ENCODE measurements around the gene OR2A5. TPM values are rescaled to one million over a fixed set of nuclear protein-coding genes. Genes with fewer than 3 reads are reported as not detected.
"Not testable (repeated sequence)": the region's sequence is repeated elsewhere in the genome, so short reads cannot be mapped to it uniquely, and the experiment has no call there.

OR2A5 gene
- total RNA-seq (2014; rRNA removed; shearing (Covaris generic)) = not detected in 2 replicates

GRCh38 chr7:144048648-144049047, at the start of gene OR2A5:
Gene OR2A5 (plus strand): TSS chr7:144048948. CDS start chr7:144050402, 1,454 bp downstream.
- DNase-seq (ENCODE audit: low read depth) = no peak

GRCh38 chr7:144000020-144000419, 48.7 kb upstream of the OR2A5 start, which contains the start of gene OR6B1:
Gene OR6B1 (plus strand): TSS chr7:144000320. CDS start chr7:144003997, 3,677 bp downstream.
- no peak for DNase-seq (ENCODE audit: low read depth)

GRCh38 chr7:144001543-144001942, 47.2 kb upstream of the OR2A5 start:
- DNase-seq (ENCODE audit: low read depth) = no peak

GRCh38 chr7:144004703-144005102, 44.0 kb upstream of the OR2A5 start:
- DNase-seq (ENCODE audit: low read depth) = no peak

- DNase-seq (ENCODE audit: low read depth) = no peak
These were observed 42.6 kb upstream of the OR2A5 start for GRCh38 chr7:144006029-144006691.

- DNase-seq (ENCODE audit: low read depth) = no peak
These were observed 42.1 kb upstream of the OR2A5 start for GRCh38 chr7:144006692-144007042.

- no peak for DNase-seq (ENCODE audit: low read depth)
These were observed 39.4 kb upstream of the OR2A5 start for GRCh38 chr7:144009361-144009760.

GRCh38 chr7:144010061-144010460, 38.7 kb upstream of the OR2A5 start:
- not testable (repeated sequence) for DNase-seq (ENCODE audit: low read depth)

- DNase-seq (ENCODE audit: low read depth) = not testable (repeated sequence)
These were observed 37.9 kb upstream of the OR2A5 start for GRCh38 chr7:144010821-144011220.

- peak; percentile 39 for DNase-seq (ENCODE audit: low read depth)
These were observed 37.1 kb upstream of the OR2A5 start for GRCh38 chr7:144011458-144012230.

- no peak for DNase-seq (ENCODE audit: low read depth)
These were observed 30.7 kb upstream of the OR2A5 start for GRCh38 chr7:144018065-144018464.

GRCh38 chr7:144019457-144019856, 29.3 kb upstream of the OR2A5 start:
- DNase-seq (ENCODE audit: low read depth) = peak; percentile 89

GRCh38 chr7:144020340-144020739, 28.4 kb upstream of the OR2A5 start:
- DNase-seq (ENCODE audit: low read depth) = no peak

- DNase-seq (ENCODE audit: low read depth) = no peak
These were observed 26.6 kb upstream of the OR2A5 start for GRCh38 chr7:144022169-144022568.

GRCh38 chr7:144023171-144023827, 25.4 kb upstream of the OR2A5 start:
- DNase-seq (ENCODE audit: low read depth) = no peak

- no peak for DNase-seq (ENCODE audit: low read depth)
These were observed 24.5 kb upstream of the OR2A5 start for GRCh38 chr7:144024213-144024612.

GRCh38 chr7:144026203-144026883, 22.4 kb upstream of the OR2A5 start:
- no peak for DNase-seq (ENCODE audit: low read depth)

- peak; percentile 34 for DNase-seq (ENCODE audit: low read depth)
These were observed 21.7 kb upstream of the OR2A5 start for GRCh38 chr7:144027070-144027469.

GRCh38 chr7:144027974-144028373, 20.8 kb upstream of the OR2A5 start:
- DNase-seq (ENCODE audit: low read depth) = no peak

GRCh38 chr7:144028547-144028946, 20.2 kb upstream of the OR2A5 start:
- no peak for DNase-seq (ENCODE audit: low read depth)

GRCh38 chr7:144032516-144032915, 16.2 kb upstream of the OR2A5 start:
- no peak for DNase-seq (ENCODE audit: low read depth)
